Measurements from ENCODE around the gene PKLR.

PKLR gene

GRCh38 chr1:155320661-155321617 lies 19.7 kb upstream of the PKLR start, which contains the start of gene RUSC1:
Gene RUSC1, plus strand, starts transcription at chr1:155320894. Its CDS starts 880 bp downstream, at chr1:155321774.
- H3K9me3 ChIP-seq (ENCODE audit: severe bottlenecking), result no peaks in the 10 kb centered on the region
- no peaks in the 10 kb centered on the region for H3K27me3 ChIP-seq (ENCODE audit: insufficient read depth, low read depth, severe bottlenecking)
- peaks cover 64% of the 10 kb centered on the region for H3K36me3 ChIP-seq
- peak; percentile 51 for DNase-seq
- peak within 1 kb of the TSS; percentile 84 for H3K27ac ChIP-seq
- no peak for TF ChIP-seq CTCF (IDR thresholded peaks at IDR 0.05; ENCODE audit: low read depth, low read length)
- H3K4me3 ChIP-seq (ENCODE audit: low read depth, low read length), result peak within 1 kb of the TSS; percentile 84

DNA sequence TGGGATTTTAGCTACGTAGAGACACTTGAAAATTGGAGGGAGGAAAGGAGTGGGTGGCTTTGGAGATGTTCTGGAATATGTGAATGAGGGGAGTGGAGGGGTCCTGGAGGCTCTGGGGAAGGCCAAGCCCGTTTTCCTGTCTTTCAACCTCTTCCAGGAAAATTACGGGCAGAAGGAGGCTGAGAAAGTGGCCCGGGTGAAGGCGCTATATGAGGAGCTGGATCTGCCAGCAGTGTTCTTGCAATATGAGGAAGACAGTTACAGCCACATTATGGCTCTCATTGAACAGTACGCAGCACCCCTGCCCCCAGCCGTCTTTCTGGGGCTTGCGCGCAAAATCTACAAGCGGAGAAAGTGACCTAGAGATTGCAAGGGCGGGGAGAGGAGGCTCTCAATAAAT lies 19.0 kb upstream of the PKLR start:
- TF ChIP-seq CTCF (IDR thresholded peaks at IDR 0.05; ENCODE audit: low read depth, low read length), result no peak
- Histone ChIP-seq H3K27me3 (ENCODE audit: insufficient read depth, low read depth, severe bottlenecking) (no peaks in the 10 kb centered on the region), H3K36me3 (peaks cover 61% of the 10 kb centered on the region), H3K27ac (no peak overlapping the region), H3K4me3 (ENCODE audit: low read depth, low read length) (no peak overlapping the region), H3K9me3 (ENCODE audit: severe bottlenecking) (no peaks in the 10 kb centered on the region)
- DNase-seq, result no peak

GRCh38 chr1:155319536-155319935 lies 18.3 kb upstream of the PKLR start:
- Histone ChIP-seq H3K27me3 (ENCODE audit: insufficient read depth, low read depth, severe bottlenecking) (no peaks in the 10 kb centered on the region), H3K36me3 (peaks cover 67% of the 10 kb centered on the region), H3K4me3 (ENCODE audit: low read depth, low read length) (no peak overlapping the region), H3K27ac (no peak overlapping the region), H3K9me3 (ENCODE audit: severe bottlenecking) (no peaks in the 10 kb centered on the region)
- no peak for TF ChIP-seq CTCF (IDR thresholded peaks at IDR 0.05; ENCODE audit: low read depth, low read length)
- no peak for DNase-seq

DNA sequence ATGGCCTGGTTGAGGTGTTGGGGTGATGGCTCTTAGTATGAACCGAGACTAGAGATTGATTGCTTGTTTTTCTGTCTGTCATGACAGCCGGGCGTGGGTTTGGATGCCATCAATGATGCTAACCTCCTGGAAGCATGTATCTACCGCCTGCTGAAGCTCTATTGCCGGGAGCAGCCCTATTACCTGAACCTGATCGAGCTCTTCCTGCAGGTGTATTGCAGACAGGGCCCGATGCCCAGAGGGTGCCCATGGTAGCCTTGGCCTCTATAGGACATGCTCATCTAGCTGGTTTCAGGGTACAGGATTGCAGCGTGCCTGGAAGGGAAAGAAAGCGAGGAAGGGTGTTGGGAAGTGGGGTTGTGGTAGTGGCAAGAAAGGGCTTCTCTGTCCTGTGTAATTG lies 16.8 kb upstream of the PKLR start:
- TF ChIP-seq CTCF (IDR thresholded peaks at IDR 0.05; ENCODE audit: low read depth, low read length), result no peak
- DNase-seq, result no peak
- Histone ChIP-seq H3K27me3 (ENCODE audit: insufficient read depth, low read depth, severe bottlenecking) (no peaks in the 10 kb centered on the region), H3K27ac (no peak overlapping the region), H3K36me3 (peaks cover 79% of the 10 kb centered on the region), H3K4me3 (ENCODE audit: low read depth, low read length) (no peak overlapping the region), H3K9me3 (ENCODE audit: severe bottlenecking) (no peaks in the 10 kb centered on the region)

- Histone ChIP-seq H3K27me3 (ENCODE audit: insufficient read depth, low read depth, severe bottlenecking) (no peaks in the 10 kb centered on the region), H3K27ac (no peak overlapping the region), H3K4me3 (ENCODE audit: low read depth, low read length) (no peak overlapping the region), H3K36me3 (peaks cover 89% of the 10 kb centered on the region), H3K9me3 (ENCODE audit: severe bottlenecking) (no peaks in the 10 kb centered on the region)
- no peak for TF ChIP-seq CTCF (IDR thresholded peaks at IDR 0.05; ENCODE audit: low read depth, low read length)
- DNase-seq, result no peak
These were observed 15.7 kb upstream of the PKLR start for GRCh38 chr1:155316922-155317321.
